GM21529 (cell line): Measurements from ENCODE around the gene TLCD3B.
"Not testable (repeated sequence)": the region's sequence is repeated elsewhere in the genome, so short reads cannot be mapped to it uniquely, and the experiment has no call there.

Source experiments
- ATAC-seq: cut with Tn5 transposase; IDR thresholded peaks from one replicate; pipeline ENCODE4 v1.9.1; 2021; ENCODE audit not compliant: unreplicated experiment

Gene TLCD3B

GRCh38 chr16:30060836-30061554 is 29.9 kb upstream of the TLCD3B start:
- ATAC-seq = no peak

GRCh38 chr16:30060346-30060745 is 29.3 kb upstream of the TLCD3B start:
- no peak for ATAC-seq

GRCh38 chr16:30054959-30055553 is 24.0 kb upstream of the TLCD3B start:
- ATAC-seq = no peak

- ATAC-seq = no peak
Observed at GRCh38 chr16:30054451-30054850, 23.4 kb upstream of the TLCD3B start.

- no peak for ATAC-seq
Observed at GRCh38 chr16:30053376-30054015, 22.4 kb upstream of the TLCD3B start.

GRCh38 chr16:30052671-30053372 is 21.8 kb upstream of the TLCD3B start:
- no peak for ATAC-seq

GRCh38 chr16:30051518-30051917 is 20.4 kb upstream of the TLCD3B start:
- no peak for ATAC-seq

- no peak for ATAC-seq
Observed at GRCh38 chr16:30049871-30050270, 18.8 kb upstream of the TLCD3B start.

- no peak for ATAC-seq
Observed at GRCh38 chr16:30046588-30046987, 15.5 kb upstream of the TLCD3B start.

- no peak for ATAC-seq
Observed at GRCh38 chr16:30046178-30046577, 15.1 kb upstream of the TLCD3B start.

- ATAC-seq = no peak
Observed at GRCh38 chr16:30041841-30042240, 10.8 kb upstream of the TLCD3B start.

- not testable (repeated sequence) for ATAC-seq
Observed at GRCh38 chr16:30040690-30041089, 9.6 kb upstream of the TLCD3B start.

GRCh38 chr16:30040221-30040620 is 9.2 kb upstream of the TLCD3B start:
- ATAC-seq = no peak

- ATAC-seq = no peak
Observed at GRCh38 chr16:30033270-30033669, 2.2 kb upstream of the TLCD3B start.

- ATAC-seq = no peak
Observed at GRCh38 chr16:30032083-30032819, 1.2 kb upstream of the TLCD3B start.

GRCh38 chr16:30031477-30031918 is 427 bp upstream of the TLCD3B start:
- ATAC-seq = no peak

- ATAC-seq = no peak
Observed at GRCh38 chr16:30030011-30030685, 923 bp downstream of the TLCD3B start.

- no peak for ATAC-seq
Observed at GRCh38 chr16:30028438-30029076, 2.5 kb downstream of the TLCD3B start.

GRCh38 chr16:30027588-30028437 is 3.3 kb downstream of the TLCD3B start:
- ATAC-seq = no peak
